HG02840 (cell line): ENCODE results near the gene DYSF.

Experiments used
- ATAC-seq: cut with Tn5 transposase; IDR thresholded peaks from one replicate; pipeline ENCODE4 v1.9.1; 2021; ENCODE audit warnings: mild to moderate bottlenecking, moderate library complexity, moderate number of reproducible peaks; ENCODE audit not compliant: unreplicated experiment, low FRiP score

Gene DYSF

DNA sequence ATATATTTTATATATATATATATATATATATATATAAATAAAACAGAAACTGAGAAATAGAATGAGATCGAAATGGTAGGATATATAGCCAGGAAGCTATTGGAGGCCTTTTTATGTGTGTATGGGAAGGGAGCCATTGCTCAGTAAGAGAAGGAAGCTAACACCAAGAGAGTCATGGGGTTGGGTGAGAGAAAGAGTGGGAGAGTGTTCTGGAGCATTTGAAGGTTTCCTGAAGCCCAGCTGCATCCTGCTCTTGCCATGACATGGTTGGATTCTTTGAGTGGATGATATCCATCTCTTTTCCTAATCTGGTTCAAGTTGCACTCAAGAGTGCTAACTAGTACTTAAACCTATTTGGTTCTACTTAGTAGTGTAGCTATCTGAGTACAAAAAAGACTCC is 282.3 kb downstream of the DYSF start:
- no peak for ATAC-seq
